Dendritic cell treated with granulocyte-macrophage colony-stimulating factor and Interleukin-4, amounts not matched to agents 40 ng/mL and 50 ng/mL, for 4 days (primary cell): Measurements from ENCODE around the gene PUM2.

ENCODE experiments used
- H3K27ac Mint-ChIP-seq: one replicate; pipeline ENCODE4 v1.8.0; 2022; ENCODE audit warnings: mild to moderate bottlenecking, mixed read lengths
- H3K27me3 Mint-ChIP-seq: one replicate; pipeline ENCODE4 v1.8.0; 2022; ENCODE audit warnings: mild to moderate bottlenecking, mixed read lengths
- H3K36me3 Mint-ChIP-seq: one replicate; pipeline ENCODE4 v1.8.0; 2022; ENCODE audit warnings: low read depth, mixed read lengths
- H3K4me1 Mint-ChIP-seq: one replicate; pipeline ENCODE4 v1.8.0; 2022; ENCODE audit warnings: low read depth, mixed read lengths
- H3K4me3 Mint-ChIP-seq: one replicate; pipeline ENCODE4 v1.8.0; 2022; ENCODE audit warnings: mild to moderate bottlenecking, moderate library complexity, mixed read lengths
- H3K9me3 Mint-ChIP-seq: one replicate; pipeline ENCODE4 v1.8.0; 2022; ENCODE audit warnings: mixed read lengths
- intact Hi-C: fragments of 100-400 bp; cut with micrococcal nuclease; formaldehyde crosslinking; loops from one replicate; pipeline ENCODE4 v1.15.0; 2022

The PUM2 gene

GRCh38 chr2:20200697-20201555, 149.7 kb downstream of the PUM2 start:
- Mint-ChIP-seq H3K9me3 (no peaks in the 10 kb centered on the region), H3K36me3 (no peaks in the 10 kb centered on the region), H3K27ac (no peak overlapping the region), H3K27me3 (peaks cover 2% of the 10 kb centered on the region), H3K4me1 (no peaks in the 10 kb centered on the region), H3K4me3 (no peak overlapping the region)
- intact Hi-C loops = no loop called here

- Mint-ChIP-seq H3K36me3 (no peaks in the 10 kb centered on the region), H3K4me1 (peaks cover 2% of the 10 kb centered on the region), H3K4me3 (no peak overlapping the region), H3K27ac (no peak overlapping the region), H3K9me3 (no peaks in the 10 kb centered on the region), H3K27me3 (peaks cover 2% of the 10 kb centered on the region)
- intact Hi-C loops = no loop called here
Measured at GRCh38 chr2:20199633-20200270, 150.9 kb downstream of the PUM2 start.

GRCh38 chr2:20198796-20199632, 151.6 kb downstream of the PUM2 start:
- intact Hi-C loops = no loop called here
- Mint-ChIP-seq H3K27me3 (peaks cover 4% of the 10 kb centered on the region), H3K27ac (no peak overlapping the region), H3K36me3 (no peaks in the 10 kb centered on the region), H3K9me3 (no peaks in the 10 kb centered on the region), H3K4me1 (peaks cover 6% of the 10 kb centered on the region), H3K4me3 (no peak overlapping the region)
